ENCODE measurements around the gene GPC5.

The GPC5 gene

GRCh38 chr13:91520952-91521351, 122.5 kb downstream of the GPC5 start:
- Mint-ChIP-seq H3K4me3 (no peak overlapping the region), H3K4me1 (no peaks in the 10 kb centered on the region), H3K9me3 (no peaks in the 10 kb centered on the region), H3K27me3 (peaks cover 5% of the 10 kb centered on the region), H3K27ac (no peak overlapping the region), H3K36me3 (no peaks in the 10 kb centered on the region)
- CTCF ChIA-PET, result no interaction called here
- no peak for DNase-seq

GRCh38 chr13:91523116-91523515, 124.7 kb downstream of the GPC5 start:
- CTCF ChIA-PET, result no interaction called here
- Mint-ChIP-seq H3K4me1 (no peaks in the 10 kb centered on the region), H3K27me3 (no peaks in the 10 kb centered on the region), H3K27ac (no peak overlapping the region), H3K4me3 (no peak overlapping the region), H3K36me3 (no peaks in the 10 kb centered on the region), H3K9me3 (no peaks in the 10 kb centered on the region)
- DNase-seq, result no peak

GRCh38 chr13:91526543-91527033, 128.2 kb downstream of the GPC5 start:
- Mint-ChIP-seq H3K4me1 (no peaks in the 10 kb centered on the region), H3K27ac (no peak overlapping the region), H3K9me3 (no peaks in the 10 kb centered on the region), H3K4me3 (no peak overlapping the region), H3K27me3 (no peaks in the 10 kb centered on the region), H3K36me3 (no peaks in the 10 kb centered on the region)
- DNase-seq, result no peak
- CTCF ChIA-PET, result no interaction called here

- Mint-ChIP-seq H3K27me3 (no peaks in the 10 kb centered on the region), H3K4me1 (no peaks in the 10 kb centered on the region), H3K4me3 (no peak overlapping the region), H3K9me3 (no peaks in the 10 kb centered on the region), H3K27ac (no peak overlapping the region), H3K36me3 (no peaks in the 10 kb centered on the region)
- CTCF ChIA-PET, result interaction anchor here (0.6 kb wide), 1 partner anchor 9 kb away, joined by 3 read pairs; no protein-coding TSS in a partner anchor
- no peak for DNase-seq
These were observed 131.5 kb downstream of the GPC5 start for GRCh38 chr13:91529739-91530482.

GRCh38 chr13:91531646-91532045, 133.2 kb downstream of the GPC5 start:
- no peaks in the 10 kb centered on the region for H3K9me3 Mint-ChIP-seq
- H3K27me3 Mint-ChIP-seq, result no peaks in the 10 kb centered on the region
- no peak overlapping the region for H3K4me3 Mint-ChIP-seq
- no peak for DNase-seq
- no peak overlapping the region for H3K27ac Mint-ChIP-seq
- H3K4me1 Mint-ChIP-seq, result no peaks in the 10 kb centered on the region
- CTCF ChIA-PET, result no interaction called here
- no peaks in the 10 kb centered on the region for H3K36me3 Mint-ChIP-seq

- Mint-ChIP-seq H3K4me1 (no peaks in the 10 kb centered on the region), H3K36me3 (no peaks in the 10 kb centered on the region), H3K4me3 (no peak overlapping the region), H3K9me3 (no peaks in the 10 kb centered on the region), H3K27ac (no peak overlapping the region), H3K27me3 (no peaks in the 10 kb centered on the region)
- no peak for DNase-seq
- CTCF ChIA-PET, result no interaction called here
These were observed 134.9 kb downstream of the GPC5 start for GRCh38 chr13:91533354-91533753.

- H3K27ac Mint-ChIP-seq, result no peak overlapping the region
- no peaks in the 10 kb centered on the region for H3K9me3 Mint-ChIP-seq
- no peaks in the 10 kb centered on the region for H3K27me3 Mint-ChIP-seq
- H3K4me3 Mint-ChIP-seq, result no peak overlapping the region
- H3K4me1 Mint-ChIP-seq, result no peaks in the 10 kb centered on the region
- DNase-seq, result no peak
- CTCF ChIA-PET, result no interaction called here
- no peaks in the 10 kb centered on the region for H3K36me3 Mint-ChIP-seq
These were observed 136.6 kb downstream of the GPC5 start for GRCh38 chr13:91534996-91535395.

- no peak for DNase-seq
- Mint-ChIP-seq H3K9me3 (no peaks in the 10 kb centered on the region), H3K4me1 (no peaks in the 10 kb centered on the region), H3K27me3 (no peaks in the 10 kb centered on the region), H3K27ac (no peak overlapping the region), H3K36me3 (no peaks in the 10 kb centered on the region), H3K4me3 (no peak overlapping the region)
- CTCF ChIA-PET, result no interaction called here
These were observed 139.0 kb downstream of the GPC5 start for GRCh38 chr13:91537376-91537775.

GRCh38 chr13:91539286-91540157, 141.1 kb downstream of the GPC5 start:
- no peak overlapping the region for H3K27ac Mint-ChIP-seq

GRCh38 chr13:91540158-91540736, 141.8 kb downstream of the GPC5 start:
- CTCF ChIA-PET, result no interaction called here
- Mint-ChIP-seq H3K4me3 (no peak overlapping the region), H3K27me3 (no peaks in the 10 kb centered on the region), H3K27ac (no peak overlapping the region), H3K4me1 (no peaks in the 10 kb centered on the region), H3K36me3 (no peaks in the 10 kb centered on the region), H3K9me3 (no peaks in the 10 kb centered on the region)
- DNase-seq, result no peak

More at GRCh38 chr13:91539286-91540157, 141.1 kb downstream of the GPC5 start:
- Mint-ChIP-seq H3K36me3 (no peaks in the 10 kb centered on the region), H3K27me3 (no peaks in the 10 kb centered on the region), H3K9me3 (no peaks in the 10 kb centered on the region), H3K4me3 (no peak overlapping the region), H3K4me1 (no peaks in the 10 kb centered on the region)
- CTCF ChIA-PET, result interaction anchor here (0.7 kb wide), 1 partner anchor 10 kb away, joined by 3 read pairs; no protein-coding TSS in a partner anchor
- no peak for DNase-seq

- no peaks in the 10 kb centered on the region for H3K36me3 Mint-ChIP-seq
- H3K4me1 Mint-ChIP-seq, result no peaks in the 10 kb centered on the region
- no peak overlapping the region for H3K27ac Mint-ChIP-seq
- H3K4me3 Mint-ChIP-seq, result no peak overlapping the region
- DNase-seq, result no peak
- no peaks in the 10 kb centered on the region for H3K9me3 Mint-ChIP-seq
- H3K27me3 Mint-ChIP-seq, result no peaks in the 10 kb centered on the region
- CTCF ChIA-PET, result no interaction called here
These were observed 146.3 kb downstream of the GPC5 start for GRCh38 chr13:91544723-91545122.

GRCh38 chr13:91546900-91547299, 148.5 kb downstream of the GPC5 start:
- Mint-ChIP-seq H3K27me3 (no peaks in the 10 kb centered on the region), H3K27ac (no peak overlapping the region), H3K4me1 (no peaks in the 10 kb centered on the region), H3K9me3 (no peaks in the 10 kb centered on the region), H3K4me3 (no peak overlapping the region), H3K36me3 (no peaks in the 10 kb centered on the region)
- CTCF ChIA-PET, result no interaction called here
- DNase-seq, result no peak

- Mint-ChIP-seq H3K27me3 (no peaks in the 10 kb centered on the region), H3K9me3 (no peaks in the 10 kb centered on the region), H3K4me3 (no peak overlapping the region), H3K27ac (no peak overlapping the region), H3K4me1 (no peaks in the 10 kb centered on the region), H3K36me3 (no peaks in the 10 kb centered on the region)
- CTCF ChIA-PET, result no interaction called here
- DNase-seq, result no peak
These were observed 155.2 kb downstream of the GPC5 start for GRCh38 chr13:91553584-91553983.

- Mint-ChIP-seq H3K9me3 (no peaks in the 10 kb centered on the region), H3K4me3 (no peak overlapping the region), H3K4me1 (no peaks in the 10 kb centered on the region), H3K27me3 (no peaks in the 10 kb centered on the region), H3K36me3 (no peaks in the 10 kb centered on the region), H3K27ac (no peak overlapping the region)
- CTCF ChIA-PET, result no interaction called here
- DNase-seq, result no peak
These were observed 155.7 kb downstream of the GPC5 start for GRCh38 chr13:91554101-91554500.
